CD14-positive monocyte (primary cell): ENCODE data around the gene MEIOSIN. TPM values are rescaled to one million over a fixed set of nuclear protein-coding genes. Genes with fewer than 3 reads are reported as not detected.

ENCODE experiments used
- DNase-seq, 3 donors: peaks; one replicate each; pipeline ENCODE4 v3.0.0-alpha.2; 2011 to 2022
- H2AFZ ChIP-seq: 2 replicates; pipeline ENCODE4 v1.6.0; 2012; ENCODE audit warnings: mild to moderate bottlenecking, low read depth, low read length, inconsistent platforms; ENCODE audit not compliant: insufficient read depth, poor library complexity, severe bottlenecking
- H3K27ac ChIP-seq, 2 donors: 1 replicate in 1 of 2; 2 replicates in 1 of 2; pipeline ENCODE4 v1.5.1; 2012 to 2013; ENCODE audit warnings: low read length in 2 of 2, control low read depth in 1 of 2, inconsistent platforms in 1 of 2, low read depth in 1 of 2, mild to moderate bottlenecking in 1 of 2
- H3K27me3 ChIP-seq, 2 donors: one replicate each; pipeline versions ENCODE4 v1.6.0 to v1.6.1; 2011 to 2013; ENCODE audit warnings: low read length in 2 of 2; ENCODE audit not compliant: control insufficient read depth in 2 of 2, insufficient read depth in 2 of 2
- H3K36me3 ChIP-seq, 2 donors: replicated peaks in 1 of 2; 1 replicate in 1 of 2; 2 replicates in 1 of 2; pipeline versions ENCODE4 v1.5.1 to v1.6.1; 2012 to 2013; ENCODE audit warnings: low read length in 2 of 2, control low read depth in 1 of 2, inconsistent platforms in 1 of 2, mild to moderate bottlenecking in 1 of 2; ENCODE audit not compliant: insufficient read depth in 2 of 2, control insufficient read depth in 1 of 2
- H3K4me1 ChIP-seq, 2 donors: 1 replicate in 1 of 2; 2 replicates in 1 of 2; pipeline versions ENCODE4 v1.5.1 to v1.6.1; 2012 to 2013; ENCODE audit warnings: low read length in 2 of 2, control low read depth in 1 of 2, inconsistent platforms in 1 of 2, mild to moderate bottlenecking in 1 of 2, moderate library complexity in 1 of 2; ENCODE audit not compliant: insufficient read depth in 2 of 2, control insufficient read depth in 1 of 2
- H3K4me2 ChIP-seq: replicated peaks from 2 replicates; pipeline ENCODE3; 2012; ENCODE audit warnings: low read length, moderate library complexity, mild to moderate bottlenecking; ENCODE audit not compliant: poor library complexity, severe bottlenecking; ENCODE audit errors: extremely low read depth
- H3K4me3 ChIP-seq, 3 experiments: fragments of 200-600 bp in 1 of 3; sonication (generic) in 1 of 3; replicated peaks in 1 of 3; 1 replicate in 2 of 3; 2 replicates in 1 of 3; pipeline ENCODE4 v1.5.1; 2011 to 2013; ENCODE audit warnings: low read length in 3 of 3, mild to moderate bottlenecking in 3 of 3, control low read depth in 2 of 3, low read depth in 2 of 3, inconsistent platforms in 1 of 3, moderate library complexity in 1 of 3
- H3K79me2 ChIP-seq: 2 replicates; pipeline ENCODE4 v1.6.0; 2012; ENCODE audit warnings: mild to moderate bottlenecking, control low read depth, inconsistent platforms, low read length, moderate library complexity; ENCODE audit not compliant: insufficient read depth
- H3K9ac ChIP-seq: 2 replicates; pipeline ENCODE4 v1.6.0; 2017; ENCODE audit warnings: low read length, mild to moderate bottlenecking; ENCODE audit not compliant: insufficient read depth, poor library complexity, severe bottlenecking
- H3K9me3 ChIP-seq, 2 donors: replicated peaks in 1 of 2; 1 replicate in 1 of 2; 2 replicates in 1 of 2; pipeline versions ENCODE4 v1.5.1 to v1.6.1; 2012 to 2013; ENCODE audit warnings: low read length in 2 of 2, control low read depth in 1 of 2; ENCODE audit not compliant: control insufficient read depth in 1 of 2, insufficient read depth in 1 of 2
- H4K20me1 ChIP-seq: 2 replicates; pipeline ENCODE4 v1.6.0; 2012; ENCODE audit warnings: mild to moderate bottlenecking, low read length, control low read depth, moderate library complexity; ENCODE audit not compliant: insufficient read depth
- H3K27ac Mint-ChIP-seq, 7 donors: one replicate each; pipeline ENCODE4 v1.8.0; 2020; ENCODE audit warnings: mild to moderate bottlenecking in 7 of 7, mixed read lengths in 7 of 7, moderate library complexity in 6 of 7, inconsistent platforms in 2 of 7
- H3K27me3 Mint-ChIP-seq, 3 donors: one replicate each; pipeline ENCODE4 v1.8.0; 2021 to 2022; ENCODE audit warnings: low read depth in 3 of 3, mild to moderate bottlenecking in 3 of 3, mixed read lengths in 3 of 3, moderate library complexity in 3 of 3, inconsistent platforms in 1 of 3
- H3K36me3 Mint-ChIP-seq, 2 donors: one replicate each; pipeline ENCODE4 v1.8.0; 2020; ENCODE audit warnings: mixed read lengths in 2 of 2, inconsistent platforms in 1 of 2, mild to moderate bottlenecking in 1 of 2
- H3K4me1 Mint-ChIP-seq: one replicate; pipeline ENCODE4 v1.8.0; 2020; ENCODE audit warnings: mild to moderate bottlenecking, mixed read lengths
- H3K4me3 Mint-ChIP-seq, 2 donors: one replicate each; pipeline ENCODE4 v1.8.0; 2020; ENCODE audit warnings: mild to moderate bottlenecking in 2 of 2, mixed read lengths in 2 of 2, moderate library complexity in 1 of 2
- H3K9me3 Mint-ChIP-seq, 7 donors: one replicate each; pipeline ENCODE4 v1.8.0; 2020 to 2022; ENCODE audit warnings: mixed read lengths in 7 of 7, mild to moderate bottlenecking in 6 of 7, moderate library complexity in 6 of 7, inconsistent platforms in 2 of 7
- CTCF ChIP-seq: fragments of 200-600 bp; IDR thresholded peaks from one replicate; pipeline ENCODE4 v1.8.0; 2022; ENCODE audit warnings: antibody characterized with exemption, mild to moderate bottlenecking
- WGBS: methylation state at CpG from one replicate; pipeline ENCODE4 v1.1.5; 2013; ENCODE audit warnings: missing lambda C conversion rate; ENCODE audit not compliant: insufficient coverage; 5-methylcytosine and 5-hydroxymethylcytosine counted together
- intact Hi-C, 2 donors: fragments of 100-400 bp; cut with micrococcal nuclease; formaldehyde crosslinking; loops; one replicate each; pipeline versions ENCODE4 v1.15.0 to v1.15.1; 2023
- polyA plus RNA-seq, 3 donors: library from polyadenylated mRNA; depleted of rRNA in 1 of 3; unstranded in 2 of 3; stranded (reverse) in 1 of 3; fragments of 300-500 nt in 2 of 3; fragments of >200 nt in 1 of 3; fragmentation: Illumina TruSeq in 2 of 3; gene quantifications; 1 replicate in 2 of 3; 2 replicates in 1 of 3; pipeline ENCODE4 v1.2.3, GENCODE V29; 2012 to 2021

MEIOSIN gene
- polyA plus RNA-seq, 3 donors: not detected

DNA sequence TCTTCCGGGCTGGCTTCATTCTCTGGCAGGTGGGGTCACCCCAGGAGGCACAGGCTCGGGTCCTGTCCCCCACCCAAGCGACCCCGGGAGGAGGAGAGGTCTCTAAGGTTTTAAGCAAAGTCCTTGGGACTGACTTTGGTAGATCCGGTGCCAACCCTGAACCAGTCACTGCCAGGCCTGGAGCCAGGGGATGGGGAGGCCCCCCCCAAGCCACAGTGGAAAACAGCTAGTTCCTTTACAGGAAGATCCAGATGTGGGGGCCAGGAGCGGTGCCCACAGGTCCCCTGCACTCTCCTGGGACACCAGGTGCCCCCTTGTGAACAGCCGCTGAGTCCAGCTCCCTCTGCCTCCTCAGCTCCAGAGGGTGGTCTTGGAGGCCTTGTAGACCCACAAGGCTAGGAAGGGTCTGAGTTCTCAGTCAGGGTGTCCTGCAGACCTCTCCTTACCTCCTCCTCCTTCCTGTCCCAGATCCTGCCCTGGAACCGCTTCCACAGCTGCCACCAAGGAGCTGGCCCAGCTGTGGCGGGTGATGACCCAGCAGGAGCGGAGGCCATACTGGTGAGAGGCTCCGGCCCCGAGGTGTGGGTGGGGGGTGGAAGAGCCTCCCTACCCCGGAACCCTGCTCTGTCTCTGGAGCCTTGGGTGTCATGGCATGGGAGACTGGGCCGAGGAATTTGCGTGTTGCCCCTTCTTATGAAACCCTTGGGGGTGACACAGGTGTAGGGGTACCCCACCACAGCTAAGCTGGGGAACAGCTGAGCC, 29.8 kb downstream of the MEIOSIN start:
- peaks cover 2% of the 10 kb centered on the region for H3K4me1 Mint-ChIP-seq
- Histone ChIP-seq H3K4me2 (no peak overlapping the region), H3K27ac (no peak overlapping the region), H4K20me1 (peaks cover 5% of the 10 kb centered on the region), H3K4me1 (peaks cover 4 to 6% of the 10 kb centered on the region in 2 donors), H3K9me3 (peaks cover 0 to 7% of the 10 kb centered on the region in 2 donors), H3K79me2 (no peaks in the 10 kb centered on the region), H3K27me3 (peaks cover 16 to 61% of the 10 kb centered on the region in 2 donors), H3K9ac (no peak overlapping the region), H3K36me3 (no peaks in the 10 kb centered on the region), H3K4me3 (no peak overlapping the region), H2AFZ (no peak overlapping the region)
- 94% methylated on average over 10 of the region's 15 CpGs for WGBS
- H3K9me3 Mint-ChIP-seq: peaks cover 0 to 7% (median 0%) of the 10 kb centered on the region in 7 donors
- no peak overlapping the region for H3K27ac Mint-ChIP-seq
- TF ChIP-seq CTCF: no peak
- H3K27me3 Mint-ChIP-seq: peaks cover 60 to 85% (median 69%) of the 10 kb centered on the region in 3 donors
- H3K4me3 Mint-ChIP-seq: no peak overlapping the region
- intact Hi-C loops: no loop called here
- no peaks in the 10 kb centered on the region for H3K36me3 Mint-ChIP-seq
- DNase-seq: no peak

DNA sequence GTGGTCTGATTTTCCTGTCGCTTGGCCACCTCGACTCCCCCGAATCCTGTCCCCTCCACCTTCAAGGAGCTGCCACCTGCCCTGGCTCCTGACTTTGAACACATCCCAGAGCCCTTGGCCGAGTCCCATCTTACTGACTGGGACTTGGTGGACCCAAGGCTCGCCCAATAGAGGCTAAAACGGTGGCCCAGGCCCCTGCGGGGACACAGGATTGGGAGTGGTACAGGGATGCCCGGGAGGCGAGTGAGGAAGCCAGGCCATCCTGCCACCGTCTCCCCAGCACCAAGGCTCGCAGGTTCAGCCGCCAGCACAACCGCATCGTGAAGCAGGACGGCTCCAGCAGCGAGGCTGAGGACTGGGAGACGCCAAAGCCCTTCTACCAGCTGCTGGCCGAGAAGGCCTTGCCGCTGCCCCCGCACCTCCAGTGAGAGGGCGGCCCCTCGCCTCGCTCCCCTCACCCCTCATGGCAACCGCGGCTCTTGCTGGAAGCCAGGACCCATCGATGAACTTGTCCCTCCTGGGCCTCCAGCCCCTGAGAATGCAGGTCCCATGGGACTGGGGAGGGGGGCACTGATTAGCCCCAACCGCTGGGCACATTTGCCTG, 30.6 kb downstream of the MEIOSIN start:
- intact Hi-C loops: no loop called here
- Mint-ChIP-seq H3K27ac (no peak overlapping the region), H3K36me3 (peaks cover 0 to under 1% of the 10 kb centered on the region in 2 donors), H3K9me3 (peaks cover 0 to 7% (median 0%) of the 10 kb centered on the region in 7 donors), H3K4me3 (no peak overlapping the region), H3K4me1 (peaks cover 4% of the 10 kb centered on the region), H3K27me3 (peaks cover 57 to 86% (median 67%) of the 10 kb centered on the region in 3 donors)
- H3K27ac ChIP-seq: no peak overlapping the region
- H3K4me3 ChIP-seq: no peak overlapping the region
- H4K20me1 ChIP-seq: peaks cover 6% of the 10 kb centered on the region
- DNase-seq: no peak
- no peak for TF ChIP-seq CTCF
- H3K27me3 ChIP-seq: peaks cover 19 to 59% of the 10 kb centered on the region in 2 donors
- H3K9me3 ChIP-seq: peaks cover 0 to 7% of the 10 kb centered on the region in 2 donors
- no peak overlapping the region for H3K4me2 ChIP-seq
- H2AFZ ChIP-seq: no peak overlapping the region
- no peaks in the 10 kb centered on the region for H3K36me3 ChIP-seq
- WGBS: 78% methylated on average over 18 of the region's 27 CpGs
- H3K79me2 ChIP-seq: no peaks in the 10 kb centered on the region
- no peak overlapping the region for H3K9ac ChIP-seq
- peaks cover 7 to 13% of the 10 kb centered on the region in 2 donors for H3K4me1 ChIP-seq
